Hippocampal formation (tissue), 2 donors: ENCODE data around the gene LIMK2.
A peak's percentile ranks its signal among the peaks of the same experiment; 100 is the strongest.
"Not testable (repeated sequence)": the region's sequence is repeated elsewhere in the genome, so short reads cannot be mapped to it uniquely, and the experiment has no call there.

Experiments used
- DNase-seq, 2 donors: peaks; one replicate each; lab custom pipeline; 2025; lab: John Stamatoyannopoulos, UW

Gene LIMK2

DNA sequence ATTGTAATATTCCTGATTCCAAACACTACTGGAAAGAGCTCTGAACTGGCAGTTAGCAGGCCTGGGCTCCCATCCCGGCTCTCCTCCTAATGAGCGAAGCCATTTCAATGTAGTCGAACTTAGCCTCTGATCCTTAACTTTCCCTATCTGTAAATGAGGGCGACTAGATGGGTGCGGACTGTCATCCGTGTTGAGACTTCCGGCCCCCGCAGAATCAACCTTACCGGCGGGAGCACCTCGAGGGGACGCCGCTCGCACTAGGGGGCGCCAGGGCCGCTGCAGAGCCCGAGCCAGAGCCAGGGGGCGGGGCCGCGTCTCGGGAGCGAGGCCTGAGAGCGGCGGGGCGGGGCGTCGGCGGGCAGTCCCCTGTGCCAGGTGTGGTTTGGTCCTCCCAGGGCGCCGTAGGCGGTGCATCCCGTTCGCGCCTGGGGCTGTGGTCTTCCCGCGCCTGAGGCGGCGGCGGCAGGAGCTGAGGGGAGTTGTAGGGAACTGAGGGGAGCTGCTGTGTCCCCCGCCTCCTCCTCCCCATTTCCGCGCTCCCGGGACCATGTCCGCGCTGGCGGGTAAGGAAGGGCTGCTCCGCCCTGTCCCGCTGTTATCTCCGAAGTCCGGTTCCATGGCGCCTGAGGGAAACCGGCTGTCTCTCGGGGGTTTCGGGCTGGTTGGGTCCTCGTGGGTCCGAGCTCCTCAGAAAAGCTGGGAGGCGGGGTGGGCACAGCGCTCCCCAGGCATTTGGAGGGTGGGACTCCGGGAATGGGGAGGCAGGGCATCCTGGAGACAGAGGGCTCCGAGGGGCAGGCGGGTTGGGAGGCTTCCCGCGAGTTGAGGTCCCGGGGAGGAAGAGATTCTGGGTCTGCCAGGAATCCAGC is at the start of gene LIMK2:
TSS of gene LIMK2 (plus strand) at position 437 of the 869 bp plus-strand sequence. CDS start at position 548, 111 bp downstream.
- DNase-seq = peak; percentile 72 to 84

GRCh38 chr22:31170971-31171370 is 41.1 kb upstream of the LIMK2 start:
- no peak for DNase-seq

- DNase-seq = not testable (repeated sequence)
Measured at GRCh38 chr22:31171734-31172133, 40.4 kb upstream of the LIMK2 start.

DNA sequence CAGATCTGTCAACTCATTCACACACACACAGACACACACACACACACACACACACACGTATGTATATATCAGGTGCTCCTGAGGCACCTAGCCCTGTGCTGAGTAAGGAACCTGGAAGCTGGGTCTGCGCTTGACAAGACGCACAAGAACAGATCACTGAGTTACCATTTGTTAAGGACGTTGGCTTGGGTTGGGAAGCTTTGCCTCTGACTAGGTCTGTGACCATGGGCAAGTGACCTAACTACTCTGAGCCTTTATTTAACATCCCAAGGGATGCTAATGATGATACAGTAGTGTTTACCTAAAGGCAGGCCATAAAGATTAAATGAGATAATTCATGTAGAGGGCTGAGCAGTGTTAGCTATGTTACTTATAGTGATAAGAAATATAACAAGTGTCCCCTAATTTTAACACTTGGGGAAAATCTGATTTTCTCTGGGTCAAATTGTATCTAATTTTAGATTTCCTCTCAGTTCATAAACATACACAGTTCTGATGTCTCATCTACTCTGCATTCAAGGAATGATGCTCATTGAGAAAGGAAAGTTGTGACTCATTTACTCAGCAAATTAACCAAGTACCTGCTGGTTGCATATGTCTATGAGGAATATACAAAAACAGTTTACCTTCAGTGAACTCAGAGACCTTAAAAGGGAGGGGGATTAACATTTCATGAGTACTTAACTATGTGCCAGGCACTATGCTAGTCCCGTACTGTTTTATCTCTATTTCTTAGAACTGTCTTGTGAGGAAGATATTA is 38.5 kb upstream of the LIMK2 start:
- DNase-seq = no peak

- no peak for DNase-seq
Measured at GRCh38 chr22:31176923-31177322, 35.2 kb upstream of the LIMK2 start.

DNA sequence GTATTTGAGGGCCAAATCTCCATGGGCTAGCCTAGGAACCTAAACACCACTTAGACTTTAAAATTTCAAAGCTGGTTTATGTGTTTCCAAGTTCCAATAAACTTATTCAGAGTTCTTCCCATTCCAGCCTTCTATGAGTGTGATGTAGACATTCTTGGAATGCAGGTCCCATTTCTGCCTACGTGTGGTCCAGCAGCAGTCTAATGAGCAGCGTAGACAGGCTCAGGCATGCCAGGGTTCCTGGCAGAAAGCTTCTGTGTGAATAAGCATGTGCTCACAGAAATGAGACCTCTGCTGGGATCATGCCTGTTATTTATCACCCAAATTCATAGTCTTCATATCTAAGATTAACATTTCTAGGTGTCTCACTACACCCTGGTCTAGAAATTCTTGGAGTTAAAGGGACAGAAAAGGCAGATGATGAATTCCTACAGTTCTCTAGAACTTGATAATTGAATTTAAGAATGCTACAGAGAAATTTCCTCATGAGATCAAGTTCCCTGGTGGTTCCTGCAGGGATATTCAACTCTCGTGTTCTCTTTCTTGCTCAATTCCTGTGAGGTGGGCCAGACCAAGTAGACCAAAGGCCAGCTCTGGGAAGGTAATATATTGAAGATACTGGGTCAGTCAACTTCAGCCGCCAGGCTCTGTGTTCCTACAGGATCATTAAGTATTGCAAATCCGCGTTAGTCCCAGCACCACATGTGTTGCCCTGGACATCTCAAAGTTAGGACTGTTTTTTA is 34.5 kb upstream of the LIMK2 start:
- no peak for DNase-seq

GRCh38 chr22:31178859-31179258 is 33.2 kb upstream of the LIMK2 start:
- no peak for DNase-seq

DNA sequence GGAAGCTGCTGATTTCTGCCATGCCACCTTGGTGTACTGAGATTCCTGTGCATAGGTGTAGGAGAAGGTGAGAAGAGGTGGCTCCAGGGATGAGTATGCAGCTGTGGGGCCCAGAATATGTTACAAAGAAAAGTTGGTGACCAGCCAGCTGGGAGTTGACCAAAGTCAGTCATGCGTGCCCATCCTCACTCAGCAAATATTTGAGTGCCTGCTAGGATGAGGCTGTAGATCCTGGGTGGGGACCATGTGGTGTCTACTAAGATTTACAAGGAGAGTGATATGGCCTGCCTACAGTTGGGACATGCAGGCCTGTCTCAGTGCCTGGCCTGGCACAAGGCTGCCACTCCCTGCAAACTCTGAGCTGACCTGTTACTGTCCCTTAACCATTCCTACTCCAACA is 32.8 kb upstream of the LIMK2 start:
- DNase-seq = no peak

DNA sequence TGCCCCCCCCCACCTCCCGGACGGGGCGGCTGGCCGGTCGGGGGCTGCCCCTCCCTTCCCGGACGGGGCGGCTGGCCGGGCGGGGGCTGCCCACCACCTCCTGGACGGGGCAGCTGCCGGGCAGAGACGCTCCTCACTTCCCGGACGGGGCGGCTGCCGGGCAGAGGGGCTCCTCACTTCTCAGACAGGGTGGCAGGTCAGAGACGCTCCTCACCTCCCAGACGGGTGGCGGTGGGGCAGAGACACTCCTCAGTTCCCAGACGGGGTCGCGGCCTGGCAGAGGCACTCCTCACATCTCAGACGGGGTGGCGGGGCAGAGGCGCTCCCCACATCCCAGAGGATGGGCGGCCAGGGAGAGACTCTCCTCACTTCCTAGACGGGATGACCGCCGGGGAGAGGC is 28.1 kb upstream of the LIMK2 start:
- no peak for DNase-seq

GRCh38 chr22:31185056-31185455 is 27.0 kb upstream of the LIMK2 start:
- no peak for DNase-seq

DNA sequence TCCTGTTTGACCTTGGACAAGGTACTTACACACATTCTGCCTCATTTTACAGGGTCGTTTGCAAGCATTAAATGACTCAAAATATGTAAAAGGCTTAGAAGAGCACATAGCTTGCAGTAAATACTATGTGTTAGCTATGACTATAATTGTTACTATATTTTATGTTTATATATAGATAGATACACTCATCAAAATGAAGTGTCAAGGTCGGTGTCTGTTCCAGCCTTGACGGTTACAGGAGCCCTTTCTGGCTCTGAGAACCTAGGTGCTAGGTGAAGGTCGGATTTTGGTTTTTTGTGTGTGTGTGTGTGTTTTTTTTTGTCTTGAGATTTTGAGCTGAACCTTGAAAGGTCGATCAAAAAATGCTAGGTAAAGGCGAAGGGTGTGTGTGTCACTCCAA is 24.5 kb upstream of the LIMK2 start:
- no peak for DNase-seq

- DNase-seq = no peak
Measured at GRCh38 chr22:31192513-31192912, 19.6 kb upstream of the LIMK2 start.

DNA sequence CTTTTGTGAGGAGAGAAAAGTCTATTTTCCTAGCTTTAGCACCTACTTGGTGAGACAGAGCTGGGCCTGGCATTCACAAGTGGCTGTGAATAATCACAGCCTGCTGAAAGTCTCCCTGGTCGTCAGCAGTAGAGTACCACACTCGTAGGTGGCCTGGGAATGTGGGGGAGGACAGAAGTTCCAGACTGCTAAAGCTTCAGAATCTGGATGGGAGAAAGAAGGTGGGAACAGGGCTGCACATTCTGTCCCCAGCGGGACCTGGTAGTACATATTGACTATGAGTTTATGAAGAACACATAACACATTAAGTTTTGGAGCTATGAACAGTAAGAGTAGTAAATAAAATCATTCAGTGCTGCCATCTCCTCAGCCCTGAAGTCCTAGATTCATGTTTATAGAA is 19.0 kb upstream of the LIMK2 start:
- peak in 1 of 2 donors; percentile 24 for DNase-seq

- not testable (repeated sequence) for DNase-seq
Measured at GRCh38 chr22:31194681-31195080, 17.4 kb upstream of the LIMK2 start.

DNA sequence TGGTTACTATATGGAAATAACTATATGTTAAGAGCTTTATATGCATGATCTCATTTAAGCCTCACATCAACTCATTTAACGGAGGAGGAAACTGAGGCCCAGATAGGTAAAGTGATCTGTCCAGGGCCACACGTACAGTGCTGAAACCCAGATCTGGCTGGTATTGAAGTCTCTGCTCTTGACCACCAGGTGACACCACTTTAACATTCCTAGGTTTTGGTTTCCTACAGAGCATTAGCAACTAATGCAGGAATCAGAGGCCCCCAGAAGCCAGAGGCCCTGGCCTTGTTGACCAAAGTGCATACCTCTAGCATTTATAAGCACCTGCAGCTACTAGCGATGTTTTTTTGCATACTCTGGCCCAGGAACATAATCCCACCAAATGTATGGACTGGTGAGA is 12.9 kb upstream of the LIMK2 start:
- DNase-seq = no peak

DNA sequence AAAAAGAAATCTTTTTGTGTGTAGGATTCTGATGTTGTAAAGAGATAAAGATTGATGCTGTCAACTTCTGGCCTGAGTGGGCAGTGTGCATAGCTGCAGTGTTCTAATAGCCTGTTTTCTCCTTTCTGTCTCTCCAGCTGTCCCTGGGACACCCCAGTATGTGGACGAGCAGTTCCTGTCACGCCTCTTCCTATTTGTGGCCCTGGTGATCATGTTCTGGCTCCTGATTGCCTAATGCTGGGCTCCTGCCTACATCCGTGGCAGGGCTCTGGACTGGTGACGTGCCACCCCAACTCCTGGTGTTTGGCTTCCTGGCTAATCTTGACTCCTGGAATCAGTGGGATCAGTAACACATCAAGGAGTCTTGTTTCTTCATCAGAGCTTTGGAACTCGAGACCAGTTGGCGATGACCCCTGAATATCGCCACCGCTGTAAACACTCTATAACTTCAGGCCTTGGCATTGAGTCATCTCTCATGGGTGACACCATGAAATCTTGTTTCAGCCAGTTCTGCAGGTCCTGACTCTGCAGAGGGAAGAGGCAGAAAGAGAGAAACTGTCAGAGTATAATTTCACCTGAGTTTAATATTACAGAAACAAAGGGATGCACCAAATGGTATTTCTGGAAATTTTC is 7.6 kb upstream of the LIMK2 start:
- not testable (repeated sequence) for DNase-seq

- not testable (repeated sequence) for DNase-seq
Measured at GRCh38 chr22:31205059-31205458, 7.0 kb upstream of the LIMK2 start.

DNA sequence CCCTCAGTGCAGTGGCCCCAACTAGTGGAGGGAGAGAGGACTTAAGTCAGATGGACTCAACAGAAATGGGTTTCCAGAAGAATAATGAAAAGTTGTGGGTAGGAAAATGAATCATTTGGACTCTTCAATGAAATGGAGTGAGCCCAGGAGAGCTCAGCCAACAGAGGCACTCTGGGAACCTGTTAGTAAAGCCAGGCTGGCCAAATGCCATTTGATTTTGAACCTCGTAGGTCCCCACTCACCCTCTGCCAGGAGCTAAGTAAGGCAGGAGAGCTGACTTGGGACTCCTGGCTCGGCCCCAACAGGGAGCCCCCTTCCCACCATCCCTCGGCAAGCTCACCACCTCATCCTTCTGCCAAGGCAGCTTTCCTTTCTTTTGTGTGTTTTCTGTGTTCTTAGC is 5.6 kb upstream of the LIMK2 start:
- not testable (repeated sequence) for DNase-seq

DNA sequence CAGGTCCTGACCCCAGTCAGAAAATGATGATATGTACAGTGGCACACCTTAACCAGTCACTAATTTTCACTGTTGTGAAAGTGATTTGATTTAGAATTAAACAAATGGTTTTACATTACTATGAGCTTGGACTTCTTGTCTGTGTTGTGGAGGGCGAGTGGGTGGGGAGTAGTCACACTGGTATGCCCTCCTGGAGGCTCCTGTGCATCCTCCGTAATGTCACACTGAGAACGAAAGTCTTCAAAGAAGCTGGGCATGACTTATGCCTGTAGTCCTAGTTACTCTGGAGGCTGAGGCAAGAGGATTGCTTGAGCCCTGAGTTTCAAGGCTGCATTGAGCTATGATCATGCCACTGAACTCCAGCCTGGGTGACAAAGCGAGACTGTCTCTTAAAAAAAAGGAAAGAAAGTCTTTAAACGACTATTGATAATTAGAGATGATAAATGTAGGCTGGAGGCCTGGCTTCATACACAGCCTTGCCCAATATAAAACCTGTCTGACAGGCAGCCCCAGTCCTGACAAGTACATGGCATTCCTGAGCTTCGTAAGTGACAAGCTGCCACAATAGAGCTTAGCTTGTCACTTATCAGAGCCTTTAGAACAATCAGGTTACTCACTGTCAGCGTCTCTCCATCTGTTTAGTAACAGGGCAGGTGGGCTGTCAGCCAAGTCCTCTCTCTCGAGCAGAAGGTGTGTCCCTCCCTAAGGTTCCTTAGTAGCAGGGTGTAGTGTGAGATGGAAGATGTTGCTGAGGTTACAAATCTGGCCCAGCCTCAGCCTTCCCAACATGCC is 5.0 kb upstream of the LIMK2 start:
- no peak for DNase-seq

- no peak for DNase-seq
Measured at GRCh38 chr22:31210556-31211421, 1.3 kb upstream of the LIMK2 start.
